T-helper 1 cell (primary cell): Measurements from ENCODE around the gene TRIM68.

ENCODE experiments used
- DNase-seq, 5 donors: peaks; one replicate each; pipeline ENCODE4 v3.0.0-alpha.2; 2012 to 2020

The TRIM68 gene

GRCh38 chr11:4605057-4605456 is 3.0 kb downstream of the TRIM68 start:
- no peak for DNase-seq

DNA sequence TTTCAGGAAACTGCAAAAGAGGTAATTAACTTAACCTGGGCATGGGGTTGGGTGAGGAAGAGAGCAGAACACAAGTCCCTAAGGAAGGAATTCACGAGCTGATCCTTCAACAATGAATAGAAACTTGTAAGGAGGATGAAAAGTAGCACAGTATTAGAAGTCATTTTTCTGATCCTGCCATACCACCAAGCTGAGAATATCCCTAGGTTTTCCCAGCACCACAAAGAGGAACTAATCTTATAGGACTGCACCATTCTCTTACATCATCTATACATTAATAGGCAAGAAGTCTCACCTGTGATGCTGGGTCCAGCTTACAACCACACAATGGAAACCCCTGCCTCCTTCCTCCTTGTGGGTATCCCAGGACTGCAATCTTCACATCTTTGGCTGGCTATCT is 14.3 kb downstream of the TRIM68 start, which contains the start of gene OR52I1:
Gene OR52I1, plus strand, starts transcription at position 301 of the 400 bp plus-strand sequence. Its CDS starts 0 bp downstream, at position 301.
- DNase-seq: no peak

- DNase-seq: no peak
Measured at GRCh38 chr11:4589017-4589416, 19.0 kb downstream of the TRIM68 start.

GRCh38 chr11:4581443-4581842 is 26.6 kb downstream of the TRIM68 start, which contains the start of gene OR52I2:
Gene OR52I2, plus strand, starts transcription at chr11:4581743.
- DNase-seq: no peak

DNA sequence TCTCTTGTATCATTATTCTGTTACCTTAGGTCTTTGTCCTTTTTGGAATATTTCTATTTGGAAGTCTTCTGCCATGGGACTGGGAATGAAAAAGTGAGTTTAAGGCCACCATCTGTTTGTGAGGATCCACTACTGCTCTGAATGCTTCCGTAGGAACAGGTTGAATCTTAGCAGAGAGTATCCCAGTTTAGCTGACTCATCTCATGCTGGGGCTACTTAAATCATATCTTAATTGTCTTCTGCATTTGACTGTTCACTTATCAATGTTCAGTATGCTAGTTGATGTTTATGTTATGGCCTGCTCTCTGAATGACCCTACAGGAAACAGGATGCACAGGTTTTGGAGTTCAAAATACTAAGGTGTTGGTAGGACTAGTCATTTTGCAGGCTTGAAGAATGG is 27.9 kb downstream of the TRIM68 start:
- DNase-seq: no peak

GRCh38 chr11:4578624-4579023 is 29.4 kb downstream of the TRIM68 start:
- no peak for DNase-seq

- DNase-seq: no peak
Measured at GRCh38 chr11:4577761-4578160, 30.3 kb downstream of the TRIM68 start.

DNA sequence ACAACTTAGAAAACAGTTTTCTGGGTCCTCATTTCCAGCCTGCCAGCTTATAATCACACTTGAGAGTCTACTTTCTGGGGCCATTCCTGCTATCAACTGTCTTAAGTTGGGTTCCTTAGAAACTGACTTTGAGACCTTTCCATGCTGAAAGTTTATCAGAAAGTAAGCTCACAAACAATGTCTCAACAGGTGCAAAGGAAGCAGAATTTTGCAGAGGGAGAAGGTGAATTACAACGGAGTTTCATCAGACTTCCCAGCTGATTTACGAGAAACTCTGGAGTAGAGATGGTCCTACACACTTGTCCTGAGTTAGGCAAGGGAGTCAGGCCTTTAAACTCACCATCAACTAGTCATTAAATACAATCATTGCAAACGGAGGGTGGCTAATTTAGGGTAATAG is 31.2 kb downstream of the TRIM68 start:
- no peak for DNase-seq

DNA sequence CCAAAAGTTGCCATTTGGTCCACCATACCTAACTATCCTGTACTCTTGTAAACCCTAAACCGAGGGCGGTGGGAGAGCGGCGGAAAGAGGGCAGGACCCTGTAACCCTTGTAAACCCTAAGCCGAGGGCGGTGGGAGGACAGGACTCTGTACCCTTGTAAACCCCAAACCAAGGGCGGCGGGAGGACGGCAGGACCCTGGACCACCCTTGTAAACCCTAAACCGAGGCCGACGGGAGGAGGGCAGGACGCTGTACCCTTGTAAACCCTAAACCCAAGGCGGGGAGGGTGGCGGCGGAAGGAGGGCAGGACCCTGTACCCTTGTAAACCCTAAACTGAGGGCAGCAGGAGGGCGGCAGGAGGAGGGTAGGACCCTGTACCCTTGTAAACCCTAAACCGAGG is 39.0 kb downstream of the TRIM68 start:
- no peak for DNase-seq

GRCh38 chr11:4565371-4565770 is 42.7 kb downstream of the TRIM68 start:
- DNase-seq: no peak

- no peak for DNase-seq
Measured at GRCh38 chr11:4560467-4560866, 47.6 kb downstream of the TRIM68 start.

DNA sequence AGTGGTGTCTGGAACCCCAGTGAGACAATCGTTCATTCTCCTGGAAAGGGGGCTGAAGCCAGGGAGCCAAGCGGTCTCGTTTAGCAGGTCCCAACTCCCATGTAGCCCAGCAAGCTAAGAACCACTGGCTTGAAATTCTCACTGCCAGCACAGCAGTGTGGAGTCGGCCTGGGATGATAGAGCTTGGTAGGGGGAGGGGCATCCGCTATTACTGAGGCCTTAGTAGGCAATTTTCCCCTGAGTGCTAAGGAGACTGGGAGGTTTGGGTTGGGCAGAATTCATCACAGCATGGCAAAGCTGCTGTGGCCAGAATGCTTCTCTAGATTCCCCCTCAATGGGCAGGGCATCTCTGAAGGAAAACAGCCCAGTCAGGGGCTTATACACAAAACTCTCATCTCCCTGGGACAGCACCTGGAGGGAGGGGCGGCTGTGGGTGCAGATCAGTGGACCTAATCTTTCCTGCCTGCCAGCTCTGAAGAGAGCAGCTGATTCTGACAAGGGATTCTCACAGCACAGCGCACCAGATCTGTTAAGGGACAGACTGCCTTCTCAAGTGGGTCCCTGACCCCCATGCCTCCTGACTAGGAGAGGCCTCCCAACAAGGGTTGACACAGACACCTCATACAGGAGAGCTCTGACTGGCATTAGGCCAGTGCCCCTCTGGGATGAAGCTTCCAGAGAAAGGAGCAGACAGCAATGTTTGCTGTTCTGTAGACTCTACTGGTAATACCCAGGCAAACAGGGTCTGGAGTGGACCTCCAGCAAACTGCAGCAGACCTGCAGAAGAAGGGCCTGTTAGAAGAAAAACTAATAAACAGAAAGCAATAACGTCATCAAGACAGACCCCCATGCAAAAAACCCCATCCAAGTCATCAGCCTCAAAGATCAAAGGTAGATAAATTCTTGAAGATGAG is 48.2 kb downstream of the TRIM68 start:
- DNase-seq: no peak

DNA sequence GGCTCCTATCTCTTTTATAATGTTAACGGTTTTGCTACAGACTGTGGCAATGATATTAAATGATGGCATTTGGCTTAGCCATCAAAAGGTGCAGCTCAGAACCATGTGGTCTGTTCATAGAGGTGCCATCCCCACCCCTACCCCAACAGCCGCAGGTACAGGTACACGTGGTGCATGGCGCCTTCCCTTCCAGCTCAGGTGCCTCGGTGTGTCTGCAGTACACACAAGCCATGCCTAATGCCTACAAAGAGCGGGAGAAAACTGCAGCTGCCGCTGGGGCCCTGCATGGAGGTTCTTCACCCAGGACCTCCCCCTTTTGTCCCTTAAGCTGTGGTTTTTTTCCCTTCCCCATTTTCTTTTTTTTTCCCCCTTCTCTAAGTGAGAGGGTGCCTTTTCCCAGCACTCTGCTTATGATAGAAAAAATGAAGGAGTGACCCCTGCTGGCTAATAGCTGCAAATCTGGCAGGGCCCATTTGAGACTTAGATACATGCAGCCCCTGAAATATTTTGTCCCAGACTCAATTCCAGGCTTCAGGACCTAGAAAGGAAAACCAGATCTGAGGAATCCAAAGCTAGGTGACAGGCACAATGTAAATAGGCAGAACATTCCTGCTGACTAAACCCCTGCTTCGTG is 56.6 kb downstream of the TRIM68 start:
- no peak for DNase-seq
